Smooth muscle cell of the brain vasculature (primary cell): Measurements from ENCODE around the gene TCF7L1.

ENCODE experiments used
- DNase-seq: peaks from one replicate; pipeline ENCODE4 v3.0.0-alpha.2; 2012; ENCODE audit warnings: low read depth, low spot score

Gene TCF7L1

GRCh38 chr2:85251070-85251616 is 118.0 kb downstream of the TCF7L1 start:
- no peak for DNase-seq

- no peak for DNase-seq
These were observed 120.7 kb downstream of the TCF7L1 start for GRCh38 chr2:85253890-85254289.

DNA sequence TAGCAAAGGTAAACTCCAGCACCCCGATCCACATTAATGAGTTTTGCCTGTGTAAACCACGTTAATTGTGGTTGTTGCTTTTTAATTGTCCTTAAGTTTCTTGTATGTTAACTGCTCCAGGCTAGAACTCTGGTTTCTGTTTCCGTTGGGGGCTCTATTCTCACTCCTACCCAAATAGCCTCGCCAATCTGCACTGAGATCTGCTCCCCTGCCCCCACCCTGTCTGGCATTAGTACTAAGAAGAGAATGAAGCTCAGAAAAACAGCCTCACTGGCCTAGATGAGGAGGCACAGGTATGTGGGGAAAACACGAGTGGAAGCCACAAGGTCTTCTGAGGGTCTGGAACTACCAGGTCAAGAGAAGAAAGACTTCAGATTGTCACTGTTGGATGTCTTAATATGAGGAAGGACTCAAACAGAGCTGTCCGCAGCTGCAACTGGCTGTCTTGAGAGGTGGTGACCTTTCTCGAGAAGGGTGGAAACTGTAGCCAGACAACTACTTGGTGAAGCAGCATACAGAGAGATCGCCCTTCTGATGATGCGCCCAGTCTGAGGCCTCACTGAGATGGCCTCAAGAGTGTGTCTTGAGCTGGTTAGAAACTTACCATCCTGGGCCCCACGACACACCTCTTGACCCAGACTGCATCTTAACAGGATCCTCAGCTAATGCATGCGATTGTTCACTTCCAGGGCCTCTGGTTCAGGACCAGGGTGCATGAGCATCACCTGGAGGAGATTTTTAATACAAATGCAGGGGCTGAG is 121.5 kb downstream of the TCF7L1 start:
- no peak for DNase-seq

- DNase-seq: no peak
These were observed 122.2 kb downstream of the TCF7L1 start for GRCh38 chr2:85255456-85255812.

DNA sequence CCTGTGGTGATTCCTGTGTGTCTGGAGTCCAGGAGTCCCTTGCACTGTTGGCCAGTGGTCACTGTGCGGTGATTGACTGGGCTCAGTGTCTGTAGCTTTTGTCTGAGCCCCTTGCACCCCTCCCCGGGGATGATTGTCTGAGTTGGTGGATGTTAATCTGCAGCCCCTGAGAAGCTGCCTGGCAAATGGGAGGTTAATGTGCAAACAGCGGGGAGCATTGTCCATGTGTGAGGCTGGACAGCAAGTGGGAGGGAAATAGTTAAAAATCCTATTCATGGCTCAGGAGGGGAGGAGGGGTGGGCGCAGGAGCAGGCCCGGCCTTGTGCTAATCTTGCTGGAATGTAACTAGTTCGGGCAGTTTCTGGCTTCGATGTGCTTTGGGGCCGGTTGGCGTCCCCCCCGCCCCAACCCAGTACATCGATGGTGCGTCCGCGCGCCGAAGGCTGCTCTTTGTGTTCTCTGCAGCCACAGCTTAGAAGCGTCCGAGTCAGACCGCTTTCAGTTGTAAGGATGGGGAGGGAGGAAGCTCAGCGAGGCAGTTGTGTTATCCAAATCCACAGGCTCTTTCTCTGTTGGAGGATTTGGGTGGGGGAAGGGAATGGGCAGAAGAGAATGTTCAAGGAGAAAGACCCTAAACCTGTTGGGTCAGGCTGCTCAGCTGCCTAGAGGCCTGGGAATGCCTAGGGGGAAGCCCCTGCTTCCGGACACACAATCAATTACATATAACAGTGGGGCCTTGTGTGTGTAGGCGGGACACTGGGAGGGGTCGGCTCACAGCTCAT is 122.8 kb downstream of the TCF7L1 start:
- DNase-seq: no peak

DNA sequence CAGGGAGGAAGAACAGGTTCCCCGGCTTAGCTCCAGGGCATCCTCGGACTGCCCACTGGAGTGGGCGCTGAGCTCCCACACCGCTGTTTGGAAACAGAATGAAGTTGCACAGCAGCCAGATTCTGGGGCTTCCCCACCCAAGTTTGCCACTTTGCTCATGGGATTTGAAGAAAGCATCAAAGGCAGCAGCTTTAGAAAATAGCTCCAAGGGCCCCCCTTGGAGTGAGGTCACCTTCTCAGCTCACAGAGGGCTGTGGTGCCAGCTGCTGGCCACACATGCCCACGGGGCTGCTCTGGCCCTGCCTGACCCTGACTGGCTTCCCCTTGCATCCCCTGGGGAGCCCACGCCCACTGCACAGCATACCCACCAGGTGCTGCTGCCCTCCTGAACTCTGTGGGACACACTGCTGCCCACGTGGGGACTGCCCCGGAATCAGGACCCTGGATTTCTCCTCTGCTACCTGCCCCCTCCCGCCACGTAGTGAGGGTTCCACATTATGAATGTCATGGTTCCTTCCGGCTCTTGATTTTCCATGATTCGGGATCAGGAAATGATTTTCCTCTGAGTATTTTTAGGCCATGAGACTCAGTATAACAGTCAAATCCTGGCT is 124.3 kb downstream of the TCF7L1 start:
- no peak for DNase-seq

GRCh38 chr2:85257970-85258605 is 124.9 kb downstream of the TCF7L1 start:
- no peak for DNase-seq

DNA sequence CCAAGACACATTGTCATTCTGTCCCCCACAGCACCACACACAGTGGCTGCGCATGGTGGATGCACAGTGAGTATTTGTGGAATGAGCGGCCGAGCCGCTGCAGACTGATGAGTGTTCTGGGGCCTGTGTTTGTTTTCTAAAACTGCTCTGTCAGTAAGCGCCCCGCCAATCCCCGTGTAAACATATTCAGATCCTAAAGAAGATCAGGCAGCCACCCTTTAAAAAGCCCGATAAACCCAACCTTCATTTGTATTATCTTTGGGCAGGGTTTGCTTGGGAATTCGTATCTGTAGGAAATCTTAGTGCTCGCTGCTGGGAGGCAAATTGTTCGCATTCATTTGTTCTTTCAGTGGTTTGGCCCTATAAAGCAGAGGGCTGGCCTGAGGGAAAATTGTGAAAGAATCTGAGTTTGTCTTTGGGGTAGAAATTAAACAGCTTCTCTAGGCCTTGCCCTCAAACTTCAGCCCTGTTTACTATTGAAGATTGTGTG is 126.0 kb downstream of the TCF7L1 start:
- no peak for DNase-seq

DNA sequence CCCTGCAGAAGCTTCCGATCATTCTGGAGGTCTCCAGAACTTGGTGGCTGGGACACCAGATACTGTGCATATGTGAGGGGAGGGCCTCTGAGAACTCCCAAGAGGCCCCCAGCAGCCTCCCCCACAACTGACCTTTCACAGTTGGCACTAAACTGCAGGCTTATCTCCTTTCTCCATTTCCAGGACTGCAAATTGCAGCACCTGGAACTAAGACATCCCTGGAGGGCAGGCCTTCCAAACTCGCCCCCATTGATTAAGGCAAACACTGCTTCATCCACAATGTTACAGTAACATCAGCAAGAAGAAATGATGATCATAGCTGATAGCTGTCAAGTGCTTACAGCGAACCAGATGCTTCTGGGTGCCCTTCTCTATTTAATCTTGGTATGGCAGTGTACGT is 126.7 kb downstream of the TCF7L1 start:
- DNase-seq: no peak

DNA sequence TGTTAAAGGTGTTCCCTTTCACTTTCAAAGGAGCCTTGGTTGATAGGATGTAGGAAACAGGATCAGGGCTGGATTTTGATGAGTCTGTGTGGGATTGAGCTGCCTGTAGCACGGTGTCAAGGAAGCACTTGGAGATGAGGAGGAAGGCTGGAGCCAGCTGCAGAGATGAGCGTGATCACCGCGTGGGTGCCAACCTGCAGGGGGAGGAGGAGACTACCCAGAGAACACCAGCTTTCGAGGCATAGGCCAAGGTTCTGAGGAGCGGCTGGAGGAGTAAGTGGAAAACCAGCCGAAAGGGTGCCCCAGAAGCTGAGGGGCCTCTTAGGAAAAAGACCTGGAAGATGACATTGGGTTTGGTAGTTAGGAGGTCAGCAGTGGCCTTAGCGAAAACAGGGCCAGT is 130.4 kb downstream of the TCF7L1 start:
- no peak for DNase-seq

DNA sequence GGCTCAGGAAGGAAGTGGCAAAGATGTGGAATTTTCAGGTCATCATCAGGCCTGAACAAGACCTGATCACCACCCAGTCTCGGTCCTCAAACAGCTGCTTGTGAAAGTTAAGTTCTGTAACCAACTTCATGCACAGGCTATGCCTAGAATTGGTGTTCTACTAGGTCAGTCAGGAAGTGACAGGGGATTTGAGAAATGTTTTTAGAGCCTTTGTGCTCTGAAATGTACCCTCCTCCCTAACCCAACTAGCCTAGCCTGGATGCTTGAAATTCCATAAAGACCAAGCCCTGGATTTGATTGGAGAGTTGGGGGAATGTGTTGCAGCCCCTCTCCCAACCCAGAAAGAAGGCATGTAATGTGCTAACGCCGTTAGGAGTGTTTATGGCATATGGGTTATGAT is 131.3 kb downstream of the TCF7L1 start:
- no peak for DNase-seq

DNA sequence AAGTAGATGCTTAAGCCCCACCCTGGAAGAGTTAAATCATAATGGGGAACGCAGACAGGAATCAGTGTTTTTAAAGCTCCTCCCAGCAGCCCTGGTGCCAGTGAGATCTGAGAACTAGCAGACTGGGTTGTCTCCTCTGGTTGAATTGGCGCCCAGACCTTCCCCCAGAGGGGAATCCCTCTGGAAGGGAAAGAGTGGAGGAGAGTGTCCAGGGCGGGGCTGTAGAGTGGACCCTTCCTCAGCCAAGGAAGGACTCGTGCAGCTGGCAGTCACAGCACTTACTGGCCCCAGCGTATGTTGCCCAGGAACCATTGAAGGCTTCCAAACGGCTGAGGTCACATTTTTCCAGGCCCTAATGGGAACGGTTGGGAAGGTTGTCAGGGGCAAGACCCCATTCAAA is 132.1 kb downstream of the TCF7L1 start:
- DNase-seq: no peak

- no peak for DNase-seq
These were observed 133.2 kb downstream of the TCF7L1 start for GRCh38 chr2:85266146-85267041.

GRCh38 chr2:85269959-85270358 is 136.8 kb downstream of the TCF7L1 start:
- no peak for DNase-seq

DNA sequence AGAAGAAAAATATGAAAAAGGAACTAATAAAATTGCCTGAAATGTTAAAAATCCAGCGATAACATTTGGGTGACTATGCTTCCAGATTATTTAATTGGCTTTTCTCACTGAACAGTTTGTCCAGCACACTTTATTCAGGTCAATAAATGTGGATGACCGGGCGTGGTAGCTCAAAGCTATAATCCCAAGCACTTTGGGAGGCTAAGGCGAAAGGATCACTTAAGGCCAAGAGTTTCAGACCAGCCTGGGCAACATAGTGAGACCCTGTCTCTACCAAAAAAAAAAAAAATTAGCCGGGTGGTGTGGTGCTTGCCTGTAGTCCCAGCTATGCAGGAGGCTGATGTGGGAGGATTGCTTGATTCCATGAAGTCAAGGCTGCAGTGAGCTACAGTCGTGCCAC is 139.2 kb downstream of the TCF7L1 start:
- no peak for DNase-seq

DNA sequence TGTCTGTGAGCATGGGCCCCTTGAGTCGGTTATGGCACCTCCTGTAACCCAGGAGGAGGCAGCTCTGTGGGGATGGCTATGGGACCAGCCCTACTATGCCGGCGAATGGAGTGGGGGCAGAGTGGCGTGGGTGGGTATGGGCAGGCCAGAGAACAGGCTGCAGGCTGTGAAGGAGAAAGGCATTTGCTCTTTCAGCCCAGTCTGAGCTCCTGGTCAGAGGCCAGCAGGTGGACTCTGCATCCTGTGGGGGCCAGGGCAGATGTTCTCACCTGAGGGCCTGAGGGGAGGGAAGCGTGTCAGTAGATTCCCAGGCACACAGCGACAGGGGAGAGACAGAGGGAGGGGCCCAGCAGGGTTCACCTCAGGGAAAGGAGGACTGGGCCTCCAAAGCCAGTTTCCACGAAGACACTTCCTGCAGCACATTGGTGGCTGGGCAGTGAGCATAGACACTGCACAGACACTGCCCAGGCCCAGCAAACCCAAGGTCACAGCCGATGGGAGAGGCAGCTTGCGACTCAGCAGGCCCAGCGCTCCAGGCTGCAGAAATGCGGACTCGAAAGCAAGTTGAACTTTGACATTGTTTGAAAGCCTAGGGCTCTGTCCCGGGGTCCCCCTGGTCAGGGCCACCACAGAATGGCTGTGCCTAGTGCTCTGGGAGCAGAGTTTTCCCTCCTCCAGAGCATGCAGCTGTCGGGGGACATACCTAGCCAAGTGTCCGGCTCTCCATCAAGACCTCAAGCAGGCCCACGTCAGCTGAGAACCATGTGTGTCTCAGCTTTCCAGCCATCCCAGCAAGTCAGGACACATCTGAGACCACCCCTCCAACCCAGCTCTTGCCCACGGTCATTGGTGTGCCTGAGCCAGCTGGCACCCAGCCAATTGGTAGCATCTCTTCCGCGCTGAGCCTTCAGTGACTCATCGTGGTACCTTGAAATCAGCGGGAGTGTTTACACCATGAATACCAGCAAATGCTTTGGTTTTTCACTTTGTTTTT is 140.8 kb downstream of the TCF7L1 start:
- DNase-seq: peak; percentile 59

GRCh38 chr2:85275984-85276540 is 142.9 kb downstream of the TCF7L1 start:
- no peak for DNase-seq

DNA sequence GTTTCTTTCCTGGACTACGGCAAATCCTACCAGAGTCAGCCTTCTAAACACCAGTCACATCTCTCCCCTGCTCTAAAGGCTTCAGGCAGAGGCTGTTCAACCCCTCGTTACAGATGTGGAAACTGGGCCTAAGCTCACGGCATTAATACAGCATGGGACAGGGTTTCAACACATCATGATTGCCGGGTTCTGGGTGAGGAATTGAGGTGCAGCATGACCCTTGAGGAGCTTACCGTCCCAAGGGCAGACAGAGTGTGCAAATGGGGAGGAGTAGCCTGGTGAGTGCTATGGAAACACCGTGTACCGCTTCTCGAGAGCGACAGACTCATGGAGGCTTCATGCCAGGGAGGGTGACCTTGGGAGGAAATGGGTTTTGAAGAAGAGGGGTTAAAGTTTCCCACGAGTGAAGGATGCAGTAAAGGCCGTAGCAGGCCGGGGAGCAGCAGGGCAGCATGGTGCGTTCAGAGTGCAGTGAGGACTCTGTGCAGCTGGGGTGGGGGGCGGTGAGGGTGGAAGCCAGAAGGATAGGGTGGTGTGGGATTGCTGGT is 143.5 kb downstream of the TCF7L1 start:
- no peak for DNase-seq
